Measurements from ENCODE around the gene TMTC2.

TMTC2 gene

DNA sequence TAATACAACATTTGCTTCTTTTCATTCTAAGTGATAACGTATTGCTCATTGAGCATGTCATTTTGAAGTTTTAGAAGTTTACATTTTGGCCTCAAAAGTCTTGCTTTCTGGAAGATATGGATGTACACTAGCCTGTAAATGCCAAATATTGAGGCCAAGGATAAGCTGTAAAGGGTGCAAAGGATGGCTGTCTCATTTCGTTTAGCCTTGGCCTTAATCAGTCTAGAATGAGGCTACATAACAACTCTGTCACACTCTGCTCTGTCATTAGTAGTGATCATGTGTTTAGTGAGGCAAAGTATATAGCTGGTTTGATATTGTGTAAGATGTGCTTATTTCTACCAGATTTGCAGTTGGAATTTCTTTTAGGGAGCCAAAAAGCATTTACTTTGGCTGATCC lies 344.5 kb downstream of the TMTC2 start:
- no peak for FAIRE-seq

DNA sequence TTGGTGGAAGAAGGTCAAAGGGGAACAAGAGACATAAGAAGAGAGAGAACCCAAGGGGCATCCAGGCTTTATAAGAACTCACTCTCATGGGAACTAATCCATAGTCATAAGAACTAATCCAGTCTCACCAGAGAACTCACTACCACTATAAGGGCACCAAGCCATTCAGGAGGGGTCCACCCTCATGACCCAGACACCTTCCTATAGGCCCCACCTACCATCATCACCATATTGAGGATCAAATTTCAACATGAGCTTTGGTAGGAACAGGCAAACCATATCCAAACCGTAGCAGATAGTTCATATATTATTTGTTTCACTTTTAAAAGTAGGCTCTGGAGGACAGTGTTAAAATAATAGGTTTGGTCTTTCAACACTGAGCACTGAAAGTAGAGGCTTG lies 350.1 kb downstream of the TMTC2 start:
- FAIRE-seq: no peak

DNA sequence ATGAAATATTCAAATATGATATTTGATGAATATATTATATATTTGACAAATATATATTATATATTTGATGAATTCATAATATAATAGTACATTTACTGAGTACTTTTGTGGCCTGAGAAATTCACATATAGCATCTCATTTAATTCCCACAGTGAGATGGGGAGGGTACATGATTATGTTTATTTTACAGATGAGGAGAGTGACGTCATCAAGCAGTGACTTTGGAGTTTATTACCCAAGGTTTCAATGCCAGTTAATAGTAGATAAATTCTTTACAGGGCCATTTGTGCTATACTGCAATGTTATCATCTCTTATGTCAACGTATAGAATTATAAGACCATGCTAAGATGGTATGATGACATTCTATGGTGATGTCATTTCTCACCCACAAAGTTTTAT lies 352.7 kb downstream of the TMTC2 start:
- no peak for FAIRE-seq

DNA sequence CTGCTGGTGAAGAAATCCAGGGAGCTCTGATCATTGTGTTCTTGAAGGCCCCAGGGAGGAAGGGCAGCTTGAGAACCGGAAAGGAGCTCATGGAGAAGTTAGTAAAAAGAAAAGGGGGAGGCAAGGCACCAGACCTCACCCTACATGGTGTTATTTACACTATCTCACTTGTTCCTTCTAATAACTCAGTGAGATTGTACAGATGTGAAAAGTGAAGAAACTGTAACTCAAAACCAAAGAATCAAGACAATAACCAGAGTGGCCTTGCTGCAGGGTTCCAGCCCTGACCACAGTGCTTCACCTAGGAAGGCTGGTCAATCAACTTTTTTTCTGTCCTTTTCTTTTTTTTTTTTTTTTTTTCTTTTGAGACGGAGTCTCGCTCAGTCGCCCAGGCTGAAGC lies 353.6 kb downstream of the TMTC2 start:
- no peak for FAIRE-seq

DNA sequence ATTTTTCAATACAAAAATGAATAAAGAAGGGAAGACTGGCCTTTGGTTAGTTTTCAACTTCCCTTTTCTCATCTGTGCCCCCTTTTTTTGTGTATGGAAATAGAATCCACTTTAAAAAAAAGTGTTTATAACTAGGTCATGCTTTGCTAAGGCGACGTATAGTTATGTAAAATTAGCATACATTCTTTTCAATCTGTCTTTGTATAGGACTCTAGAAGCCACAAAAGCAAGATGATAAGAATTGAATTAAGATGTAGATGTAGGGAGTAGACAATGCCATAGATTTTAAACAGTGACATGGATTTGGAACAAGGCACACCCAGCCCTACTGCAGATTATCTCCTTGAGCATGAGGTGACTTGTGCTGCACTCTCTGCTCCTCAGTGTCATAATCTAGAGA lies 354.3 kb downstream of the TMTC2 start:
- FAIRE-seq: no peak

DNA sequence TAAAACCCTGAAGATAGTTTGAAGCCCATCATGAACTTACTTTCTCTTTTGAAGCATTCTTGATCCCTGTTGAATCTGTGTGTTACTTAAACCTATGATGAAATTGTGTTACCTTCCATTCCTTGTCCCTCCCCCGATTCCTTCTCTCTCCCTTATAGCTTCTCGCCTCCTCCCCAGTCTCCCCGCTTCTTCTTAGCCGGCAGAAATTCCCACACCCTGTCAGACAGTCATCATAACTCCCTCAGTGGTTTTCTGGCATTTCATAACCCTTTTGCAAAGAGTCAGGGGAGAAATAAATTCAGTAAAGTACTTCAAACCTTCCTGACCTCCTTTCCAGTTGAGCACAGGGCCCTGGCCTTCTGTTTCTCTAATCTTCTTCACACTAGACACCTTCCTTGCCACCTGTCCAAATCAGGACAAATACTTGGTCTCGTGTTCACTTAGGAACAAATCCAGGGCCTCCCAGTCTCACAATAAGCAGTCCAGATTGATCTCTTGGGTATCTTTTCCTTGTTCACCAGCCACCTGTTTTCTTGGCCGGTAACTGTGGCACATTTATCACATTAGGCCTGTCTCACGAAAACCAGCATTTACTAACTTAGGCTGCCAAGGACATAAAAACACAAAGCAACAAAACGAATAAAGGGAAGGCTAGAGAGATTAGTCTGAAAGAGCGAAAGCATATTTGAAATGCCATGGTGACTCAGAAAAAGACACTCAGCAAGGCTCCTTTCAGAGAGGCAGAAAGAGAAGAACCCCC lies 355.9 kb downstream of the TMTC2 start:
- FAIRE-seq: no peak

DNA sequence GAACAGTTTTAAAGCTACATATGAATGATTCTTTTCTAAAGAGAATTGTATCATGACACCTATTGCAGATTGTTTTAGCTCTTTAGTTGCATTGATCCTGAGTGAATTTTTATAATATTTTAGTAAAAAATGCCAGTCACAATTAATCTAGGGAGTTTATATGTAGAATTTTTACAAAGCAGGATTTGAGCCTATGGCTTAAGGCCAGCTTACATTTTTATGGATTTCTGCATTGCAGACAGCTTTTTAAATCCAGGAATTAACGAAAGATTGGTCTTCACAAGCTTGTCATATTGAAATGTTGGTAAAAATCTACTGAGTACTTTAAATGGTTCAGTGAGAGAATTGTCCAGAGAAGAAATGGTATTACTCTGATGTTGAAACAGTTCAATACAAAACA lies 358.0 kb downstream of the TMTC2 start:
- no peak for FAIRE-seq

DNA sequence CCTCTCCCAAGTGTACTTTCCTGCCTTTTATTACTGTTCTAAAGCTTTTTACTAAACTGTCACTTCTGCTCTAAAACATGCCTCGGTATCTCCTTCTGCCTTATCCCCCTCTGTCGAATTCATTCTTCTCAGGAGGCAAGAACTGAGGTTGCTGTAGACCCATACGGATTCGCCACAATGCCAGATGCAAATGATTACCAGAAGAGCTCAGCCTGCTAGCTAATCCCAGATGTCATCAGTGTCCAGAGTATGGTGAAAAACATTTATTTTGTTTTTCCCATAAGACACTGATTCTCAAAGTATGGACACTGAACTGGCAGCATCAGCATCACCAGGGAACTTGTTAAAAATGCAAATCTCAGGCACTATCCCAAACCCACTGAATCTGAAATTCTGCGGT lies 359.3 kb downstream of the TMTC2 start:
- FAIRE-seq: no peak

DNA sequence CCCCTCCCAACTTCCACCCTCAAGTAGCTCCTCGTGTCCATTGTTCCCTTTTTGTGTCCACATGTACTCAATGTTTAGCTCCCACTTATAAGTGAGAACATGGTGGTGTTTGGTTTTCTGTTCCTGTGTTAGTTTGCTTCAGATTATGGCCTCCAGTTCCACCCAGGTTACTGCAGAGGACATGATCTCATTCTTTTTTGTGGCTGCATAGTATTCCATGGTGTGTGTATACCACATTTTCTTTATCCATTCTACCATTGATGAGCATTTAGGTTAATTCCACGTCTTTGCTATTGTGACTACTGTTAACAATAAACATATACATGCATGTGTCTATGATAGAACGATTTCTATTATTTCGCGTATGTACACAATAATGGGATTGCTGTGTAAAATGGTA lies 362.6 kb downstream of the TMTC2 start:
- no peak for FAIRE-seq

DNA sequence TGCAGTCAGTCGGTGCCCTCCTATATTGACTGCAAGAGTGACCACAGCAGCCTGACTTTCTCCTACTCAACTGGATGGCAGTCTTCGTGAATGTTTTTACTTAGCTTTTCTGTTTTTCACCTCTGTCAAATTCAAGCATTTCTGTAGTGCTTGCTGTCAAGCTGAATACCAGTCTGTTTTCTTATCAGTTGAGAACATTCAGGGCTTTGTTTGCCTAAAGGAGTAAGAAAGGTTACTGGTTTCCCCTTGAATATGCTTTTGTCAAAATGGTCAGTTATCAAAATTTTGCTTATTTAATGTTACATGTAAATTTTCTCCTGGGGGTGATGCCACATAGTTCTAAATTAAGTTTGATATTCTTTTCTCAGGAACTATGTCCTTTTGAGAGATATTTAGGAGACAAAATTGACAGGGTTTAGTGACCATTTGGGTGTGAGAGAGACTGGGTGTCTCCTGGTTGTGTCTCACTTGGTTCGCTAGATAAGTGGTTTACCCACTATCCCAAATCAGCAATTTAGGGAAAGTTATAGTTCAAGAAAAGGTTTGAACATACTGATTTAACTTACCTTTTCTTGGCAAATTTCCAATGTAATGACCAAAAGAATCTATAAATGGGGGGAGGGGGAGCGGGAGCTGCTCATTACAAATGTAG lies 366.3 kb downstream of the TMTC2 start:
- FAIRE-seq: no peak

DNA sequence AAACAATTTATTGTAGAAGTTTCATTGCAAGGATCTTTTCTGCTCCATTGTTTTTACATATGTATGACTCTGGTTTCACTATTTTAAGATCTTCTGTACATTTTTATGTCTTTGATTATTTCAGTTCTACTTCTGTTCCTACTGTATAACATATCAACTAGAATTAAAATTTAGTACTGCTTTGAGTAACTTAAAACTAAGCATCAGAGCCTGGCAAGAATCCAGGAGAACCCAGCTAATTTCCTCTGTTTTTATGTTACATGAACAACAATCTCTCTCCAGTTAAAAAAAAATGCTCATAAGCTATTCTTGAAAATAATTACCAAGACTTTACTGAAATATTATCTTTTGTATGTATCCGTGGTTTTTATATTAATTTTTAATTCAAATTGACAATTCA lies 370.7 kb downstream of the TMTC2 start:
- no peak for FAIRE-seq

DNA sequence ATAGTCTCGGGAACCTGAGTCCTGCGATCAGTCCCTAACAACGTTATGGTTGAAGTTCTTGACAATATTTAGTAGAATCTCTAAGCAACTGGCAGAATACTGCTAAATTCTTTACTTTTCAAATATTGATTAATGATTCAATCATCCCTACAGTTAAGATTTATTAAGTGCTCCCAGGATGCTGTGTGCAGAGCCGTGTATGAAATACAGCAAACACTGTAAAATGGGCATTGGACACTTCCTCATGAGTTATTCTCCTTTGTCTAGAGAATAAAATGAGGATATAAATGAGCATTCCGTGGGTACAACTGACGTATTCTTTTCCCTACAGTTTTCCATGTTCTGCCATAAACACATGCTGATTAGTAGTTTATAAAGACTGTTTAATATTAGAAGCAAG lies 372.4 kb downstream of the TMTC2 start:
- no peak for FAIRE-seq

DNA sequence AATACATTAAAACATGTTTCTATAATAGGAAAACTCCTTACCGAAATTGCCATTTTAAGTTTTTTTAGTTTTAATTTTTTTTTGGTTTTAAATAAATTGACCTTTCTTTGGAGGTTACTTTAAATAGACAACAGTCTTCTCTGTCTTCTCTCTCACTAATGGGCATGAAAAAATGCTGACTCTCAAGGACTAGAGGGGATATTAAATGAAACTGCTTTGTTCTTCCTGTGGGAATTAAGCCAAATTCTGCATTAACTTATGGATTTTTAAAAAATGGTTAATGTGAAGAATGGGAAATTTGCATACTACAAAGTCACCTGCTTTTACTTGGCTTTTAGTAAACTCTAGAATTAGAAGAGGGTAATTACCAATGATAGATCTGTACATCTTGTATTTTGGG lies 378.9 kb downstream of the TMTC2 start:
- no peak for FAIRE-seq

DNA sequence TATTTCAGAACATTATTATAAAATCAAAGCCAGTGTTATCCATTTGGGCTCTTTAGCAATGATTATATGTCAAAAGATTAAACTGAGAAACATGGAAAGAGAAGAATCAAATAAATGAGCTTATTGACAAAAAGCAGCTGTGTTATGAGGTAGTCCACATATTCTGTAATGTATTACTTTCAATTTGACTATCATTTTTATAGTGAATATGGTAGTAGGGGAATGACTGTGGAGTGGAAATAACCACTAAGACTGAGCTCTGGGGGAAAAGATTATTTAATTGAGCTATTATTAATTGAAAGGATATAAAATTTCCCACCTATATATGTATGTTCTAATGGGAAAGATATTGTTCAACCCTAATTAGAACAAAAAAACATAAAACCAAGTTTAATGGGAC lies 381.3 kb downstream of the TMTC2 start:
- FAIRE-seq: no peak

DNA sequence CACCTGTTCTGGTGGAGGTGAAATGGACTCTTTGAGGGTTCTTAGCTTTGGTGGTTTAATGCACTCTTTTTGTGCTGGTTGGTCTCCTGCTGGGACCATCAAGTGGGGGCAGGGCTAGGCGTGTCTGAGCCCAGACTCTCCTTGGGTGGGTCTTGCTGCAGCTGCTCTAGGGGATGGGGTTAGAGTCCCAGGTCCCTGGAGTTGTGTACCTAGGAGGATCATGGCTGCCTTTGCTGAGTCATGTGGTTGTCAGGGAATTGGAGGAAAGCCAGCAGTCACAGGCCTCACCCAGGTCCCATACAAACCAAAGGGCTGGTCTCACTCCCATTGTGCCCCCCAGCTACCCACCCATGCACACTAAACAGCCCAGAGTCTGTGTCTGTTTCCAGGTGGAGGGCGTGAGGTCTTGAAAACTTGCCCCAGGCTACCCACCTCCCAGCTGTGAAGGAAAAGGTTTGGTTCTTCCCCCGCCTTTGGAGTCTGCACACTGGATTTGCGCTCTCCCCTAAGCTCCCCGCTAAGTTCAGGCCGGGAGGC lies 387.7 kb downstream of the TMTC2 start:
- no peak for FAIRE-seq

DNA sequence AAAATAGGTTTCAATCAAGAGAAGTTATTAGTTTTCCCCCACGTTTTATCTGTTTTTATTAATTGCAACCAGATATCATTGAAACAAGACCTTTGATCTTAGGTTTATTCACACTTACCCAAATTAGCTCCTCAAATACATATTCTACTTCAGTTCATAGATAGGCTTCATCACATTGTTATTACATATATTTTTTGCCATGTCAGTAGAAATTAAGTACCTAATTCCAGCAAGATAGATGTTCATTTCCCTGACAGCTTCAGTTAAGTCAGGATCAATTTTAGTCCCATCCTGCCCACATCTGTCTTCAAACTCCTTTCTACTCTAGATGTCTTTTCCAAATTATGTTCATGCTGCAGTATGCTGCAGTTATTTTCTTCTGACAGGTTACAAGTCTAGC lies 388.8 kb downstream of the TMTC2 start:
- no peak for FAIRE-seq

DNA sequence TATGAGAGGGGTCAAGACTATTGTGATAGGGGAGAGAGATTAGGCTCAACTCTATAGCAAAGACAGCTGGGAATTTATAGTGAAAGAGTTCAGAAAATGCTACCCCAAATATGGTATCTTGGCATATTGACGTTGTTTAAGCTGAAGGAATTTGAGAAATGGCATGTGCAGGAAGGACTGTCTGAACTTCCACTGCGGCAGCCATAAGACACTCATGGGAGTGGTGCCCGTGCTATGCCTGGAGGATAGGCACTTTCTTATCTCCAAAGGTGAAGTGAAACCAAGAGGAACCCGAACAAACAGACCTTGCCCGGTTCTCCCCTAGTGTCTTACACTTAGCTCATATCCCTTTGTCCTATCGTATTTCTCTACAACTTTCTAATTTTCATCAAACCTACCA lies 390.3 kb downstream of the TMTC2 start:
- no peak for FAIRE-seq

DNA sequence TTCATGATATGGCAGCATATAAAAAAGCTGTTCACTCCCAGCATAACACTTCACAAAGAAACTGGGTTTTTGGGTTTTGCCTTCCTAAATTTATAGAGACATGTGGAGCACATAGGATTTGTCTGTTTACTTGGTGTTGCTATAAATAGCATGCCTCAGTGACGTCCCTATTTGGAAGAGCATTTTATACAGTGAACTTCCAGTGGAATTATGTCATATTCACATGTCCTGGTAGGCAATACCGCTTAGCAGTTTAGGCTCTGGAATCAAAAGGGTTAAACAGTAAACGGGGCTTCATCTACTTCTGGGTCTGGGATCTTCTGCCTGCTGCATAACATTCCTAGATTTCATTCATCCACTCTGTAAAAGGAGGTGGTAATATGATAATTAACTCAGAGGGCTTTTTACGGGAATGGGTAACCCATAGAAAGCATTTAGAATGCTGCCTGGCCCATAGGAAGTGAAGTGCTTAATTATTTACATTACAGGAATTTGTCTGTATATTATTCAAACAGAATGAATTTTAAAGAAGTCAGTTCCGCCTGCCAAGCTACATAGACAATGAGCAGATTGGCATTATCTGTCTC lies 396.1 kb downstream of the TMTC2 start:
- FAIRE-seq: no peak

DNA sequence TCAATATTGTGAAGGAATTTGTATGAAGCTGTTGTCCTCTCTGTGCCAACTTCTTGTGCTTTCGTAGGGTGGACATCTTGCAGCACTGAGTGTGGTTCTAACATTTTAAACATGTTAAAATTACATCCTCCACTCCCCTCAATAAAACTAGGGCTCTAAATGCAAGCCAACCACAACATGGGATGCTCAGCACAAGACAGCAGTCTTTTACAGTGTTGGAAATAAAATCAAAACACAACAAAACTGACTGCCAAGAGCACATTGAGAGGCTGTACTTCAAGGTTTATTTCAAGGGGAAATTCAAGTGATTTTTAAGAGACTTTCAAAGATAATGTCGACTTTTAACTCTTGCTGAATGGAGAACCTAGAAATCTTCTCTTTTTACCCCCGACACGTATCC lies 396.9 kb downstream of the TMTC2 start:
- no peak for FAIRE-seq

DNA sequence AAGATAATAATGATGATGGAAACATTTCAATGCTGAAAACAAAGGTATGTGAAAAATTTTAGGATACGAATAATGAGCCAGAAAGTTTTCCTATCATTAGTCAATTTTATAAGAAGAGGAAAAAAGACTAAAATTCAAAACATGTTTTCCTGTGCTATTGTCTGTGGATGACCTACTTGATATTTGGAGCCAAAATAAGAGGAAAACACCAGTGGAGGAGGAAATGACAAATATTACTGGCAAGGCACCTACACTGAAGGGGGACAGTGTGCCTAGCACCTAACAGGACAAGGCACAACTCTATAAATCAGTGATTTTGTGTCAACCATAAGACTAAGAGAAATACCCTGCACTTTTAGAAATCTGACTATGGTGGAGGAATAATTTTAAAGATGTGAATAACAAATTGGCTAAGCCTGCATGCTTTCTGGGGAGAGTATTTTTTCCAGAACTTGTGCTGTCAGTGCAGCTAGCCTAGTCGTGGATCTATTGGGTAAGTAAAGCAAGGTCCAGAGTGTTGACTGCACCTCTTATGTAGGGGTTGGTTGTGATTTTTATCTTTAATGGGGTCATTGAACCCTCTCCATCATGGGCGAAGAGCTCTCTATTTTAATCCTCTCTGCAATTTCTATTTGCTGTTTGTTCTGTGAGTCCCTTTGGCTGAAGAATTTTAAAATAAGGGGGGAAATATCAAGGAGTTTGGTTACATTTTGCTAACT lies 398.0 kb downstream of the TMTC2 start:
- no peak for FAIRE-seq

DNA sequence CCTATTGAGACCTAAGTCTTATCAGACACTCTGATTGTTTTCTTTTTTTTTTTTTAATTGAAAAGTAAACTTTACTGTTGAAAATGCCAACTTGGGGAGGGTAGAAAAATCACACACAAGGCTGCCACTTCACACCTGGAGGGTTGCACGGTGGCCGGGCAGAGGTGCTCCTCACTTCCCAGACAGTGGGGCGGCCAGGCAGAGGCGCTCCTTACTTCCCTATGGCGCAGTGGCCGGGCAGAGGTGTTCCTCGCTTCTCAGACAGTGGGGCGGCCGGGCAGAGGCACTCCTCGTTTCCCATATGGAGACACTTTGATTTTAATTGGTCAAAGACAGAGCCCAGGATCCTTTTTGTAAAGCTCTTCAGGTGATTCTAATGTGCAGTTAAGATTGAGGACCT lies 399.3 kb downstream of the TMTC2 start:
- no peak for FAIRE-seq

DNA sequence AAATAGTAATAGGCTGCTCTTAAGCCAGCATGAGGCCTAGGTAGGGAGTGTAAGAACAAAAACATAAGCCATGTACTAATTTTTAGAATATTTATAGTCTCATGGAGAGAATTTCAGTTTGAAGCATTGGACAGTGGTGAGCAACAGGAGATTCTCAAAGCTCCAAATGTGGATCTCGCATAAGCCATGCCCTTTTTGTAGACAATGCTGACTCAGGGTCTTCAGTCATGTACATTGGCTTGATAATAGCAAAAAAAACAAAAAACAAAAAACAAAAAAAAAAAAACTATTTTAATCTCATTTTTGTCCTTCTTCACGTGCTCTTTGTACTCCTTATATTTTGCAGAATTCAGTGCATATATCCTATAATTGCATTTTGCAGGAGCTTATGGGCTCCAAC lies 402.9 kb downstream of the TMTC2 start:
- no peak for FAIRE-seq

DNA sequence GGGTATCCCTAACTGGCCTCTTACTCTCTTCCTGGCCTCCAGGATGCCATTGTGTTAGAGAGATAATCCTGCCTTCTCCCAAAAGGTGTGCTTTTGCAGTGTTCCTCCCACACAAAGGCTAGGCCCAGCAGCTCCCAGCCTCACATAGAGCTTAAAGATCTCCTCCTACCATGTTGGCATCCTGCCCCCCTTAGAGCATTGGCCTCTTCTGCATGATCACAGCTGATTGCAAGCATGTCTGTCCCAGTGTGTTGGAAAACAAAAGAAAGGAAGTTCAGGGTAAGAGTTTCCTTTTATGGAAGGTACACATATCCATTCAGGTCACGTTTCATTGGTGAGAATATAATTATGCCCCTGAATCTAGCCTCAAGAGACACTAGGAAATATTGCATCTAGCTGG lies 405.4 kb downstream of the TMTC2 start:
- no peak for FAIRE-seq

DNA sequence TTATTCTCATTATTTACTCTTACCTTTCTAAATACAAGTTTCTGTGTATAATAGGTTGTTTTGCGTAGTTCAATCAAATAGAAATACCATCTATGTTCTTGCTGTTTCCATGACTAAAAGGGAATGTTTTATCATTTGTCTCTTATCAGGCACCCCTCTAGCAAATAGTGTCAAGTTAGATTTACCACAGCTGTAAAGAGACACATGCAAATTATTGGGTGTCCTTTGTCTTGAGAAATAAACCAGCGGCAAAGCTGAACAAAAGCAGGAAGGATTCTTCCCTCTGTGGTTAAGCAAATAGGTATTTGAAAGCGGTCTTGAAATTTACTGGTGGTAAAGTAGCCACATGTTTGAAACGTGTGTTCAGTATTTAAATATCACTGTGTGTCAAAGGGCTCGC lies 405.9 kb downstream of the TMTC2 start:
- no peak for FAIRE-seq

Data from G401.6 (cell line).